Uterus (tissue), 4 donors: ENCODE measurements around the gene SGK1. TPM values are rescaled to one million over a fixed set of nuclear protein-coding genes. Genes with fewer than 3 reads are reported as not detected.
"Not testable (repeated sequence)": the region's sequence is repeated elsewhere in the genome, so short reads cannot be mapped to it uniquely, and the experiment has no call there.

ENCODE experiments used
- DNase-seq, 2 donors: peaks; one replicate each; pipeline ENCODE4 v3.0.0-alpha.2; 2019 to 2020
- H3K27ac ChIP-seq, 2 donors: fragments of 200-600 bp; sonication (generic); 1 replicate in 1 of 2; 2 replicates in 1 of 2; pipeline ENCODE4 v1.5.1; 2016 to 2018
- H3K27me3 ChIP-seq, 2 donors: fragments of 200-600 bp; sonication (generic); one replicate each; pipeline ENCODE4 v1.5.1; 2018 to 2019; ENCODE audit warnings: control low read depth in 1 of 2
- H3K36me3 ChIP-seq, 2 donors: fragments of 200-600 bp; sonication (generic); one replicate each; pipeline ENCODE4 v1.5.1; 2019; ENCODE audit warnings: control low read depth in 1 of 2
- H3K4me1 ChIP-seq, 2 donors: fragments of 200-600 bp; sonication (generic); one replicate each; pipeline ENCODE4 v1.5.1; 2018 to 2019; ENCODE audit warnings: control low read depth in 1 of 2
- H3K4me3 ChIP-seq, 2 donors: fragments of 200-600 bp; sonication (generic); 1 replicate in 1 of 2; 2 replicates in 1 of 2; pipeline ENCODE4 v1.5.1; 2018 to 2019; ENCODE audit warnings: mild to moderate bottlenecking in 1 of 2
- H3K9me3 ChIP-seq, 2 donors: fragments of 200-600 bp; sonication (generic); one replicate each; pipeline ENCODE4 v1.5.1; 2019; ENCODE audit warnings: control low read depth in 1 of 2
- POLR2A ChIP-seq, 2 donors: fragments of 450-650 bp; IDR thresholded peaks; one replicate each; pipeline ENCODE4 v1.6.1; 2016; ENCODE audit warnings: antibody characterized with exemption in 2 of 2, mild to moderate bottlenecking in 1 of 2, moderate library complexity in 1 of 2
- intact Hi-C: fragments of 100-400 bp; cut with DNase I; formaldehyde crosslinking; loops from one replicate; pipeline ENCODE4 v1.15.1; 2023; ENCODE audit warnings: low total_unique reads
- total RNA-seq, 4 donors: library from RNA; depleted of rRNA in 3 of 4; stranded (reverse); fragments of >200 nt in 3 of 4; gene quantifications; one replicate each; pipeline versions ENCODE4 v1.1.0 to v1.2.4, GENCODE V29; 2014 to 2023
- TF ChIP-seq, protein P1 (sequence below), 4 experiments: fragments of 200-600 bp in 2 of 4; fragments of 450-650 bp in 2 of 4; sonication (generic) in 2 of 4; IDR thresholded peaks; one replicate each; pipeline ENCODE4 v1.5.1; 2016 to 2019; ENCODE audit warnings: antibody characterized with exemption in 4 of 4, mild to moderate bottlenecking in 2 of 4, moderate library complexity in 1 of 4
- donor health status: DM: yes; HTN: yes; CAD: no.

The SGK1 gene
- total RNA-seq, 4 donors from 2014 or later, result 47.1 to 75.0 (median 59.8) TPM

- H3K27ac ChIP-seq, result no peak overlapping the region
- H3K36me3 ChIP-seq, result no peaks in the 10 kb centered on the region
- no peak overlapping the region for H3K4me3 ChIP-seq
- no peaks in the 10 kb centered on the region for H3K27me3 ChIP-seq
- H3K9me3 ChIP-seq, result no peaks in the 10 kb centered on the region
- no peak for DNase-seq
- no peaks in the 10 kb centered on the region for H3K4me1 ChIP-seq
- no peak for TF ChIP-seq POLR2A (IDR thresholded peaks at IDR 0.05)
- TF ChIP-seq, protein P1, sequence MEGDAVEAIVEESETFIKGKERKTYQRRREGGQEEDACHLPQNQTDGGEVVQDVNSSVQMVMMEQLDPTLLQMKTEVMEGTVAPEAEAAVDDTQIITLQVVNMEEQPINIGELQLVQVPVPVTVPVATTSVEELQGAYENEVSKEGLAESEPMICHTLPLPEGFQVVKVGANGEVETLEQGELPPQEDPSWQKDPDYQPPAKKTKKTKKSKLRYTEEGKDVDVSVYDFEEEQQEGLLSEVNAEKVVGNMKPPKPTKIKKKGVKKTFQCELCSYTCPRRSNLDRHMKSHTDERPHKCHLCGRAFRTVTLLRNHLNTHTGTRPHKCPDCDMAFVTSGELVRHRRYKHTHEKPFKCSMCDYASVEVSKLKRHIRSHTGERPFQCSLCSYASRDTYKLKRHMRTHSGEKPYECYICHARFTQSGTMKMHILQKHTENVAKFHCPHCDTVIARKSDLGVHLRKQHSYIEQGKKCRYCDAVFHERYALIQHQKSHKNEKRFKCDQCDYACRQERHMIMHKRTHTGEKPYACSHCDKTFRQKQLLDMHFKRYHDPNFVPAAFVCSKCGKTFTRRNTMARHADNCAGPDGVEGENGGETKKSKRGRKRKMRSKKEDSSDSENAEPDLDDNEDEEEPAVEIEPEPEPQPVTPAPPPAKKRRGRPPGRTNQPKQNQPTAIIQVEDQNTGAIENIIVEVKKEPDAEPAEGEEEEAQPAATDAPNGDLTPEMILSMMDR (IDR thresholded peaks at IDR 0.05), result no peak
- intact Hi-C loops, result no loop called here
These were observed 81.8 kb downstream of the SGK1 start for GRCh38 chr6:134235937-134236751.

DNA sequence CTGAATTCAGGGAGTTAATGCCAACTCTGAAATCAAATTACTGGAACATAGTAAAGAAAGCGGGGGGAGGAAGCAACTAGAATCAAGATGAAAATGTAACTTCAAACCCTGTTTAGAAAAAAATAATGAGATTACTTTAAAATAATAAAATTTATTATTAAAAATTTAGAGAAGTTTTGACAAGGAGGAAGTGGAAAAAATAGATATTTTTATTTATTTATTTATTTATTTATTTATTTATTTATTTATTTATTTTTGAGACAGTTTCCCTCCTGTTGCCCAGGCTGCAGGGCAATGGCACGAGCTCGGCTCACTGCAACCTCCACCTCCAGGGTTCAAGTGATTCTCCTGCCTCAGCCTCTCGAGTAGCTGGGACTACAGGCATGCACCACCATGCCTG is 82.6 kb downstream of the SGK1 start:
- H3K36me3 ChIP-seq, DNase-seq, H3K4me3 ChIP-seq, H3K4me1 ChIP-seq, H3K9me3 ChIP-seq, H3K27ac ChIP-seq, H3K27me3 ChIP-seq, intact Hi-C loops: not testable (repeated sequence)

GRCh38 chr6:134233180-134233955 is 84.5 kb downstream of the SGK1 start:
- no peak for DNase-seq
- no peaks in the 10 kb centered on the region for H3K36me3 ChIP-seq
- intact Hi-C loops, result no loop called here
- no peaks in the 10 kb centered on the region for H3K9me3 ChIP-seq
- TF ChIP-seq, protein P1 (IDR thresholded peaks at IDR 0.05), result no peak
- no peak for TF ChIP-seq POLR2A (IDR thresholded peaks at IDR 0.05)
- no peak overlapping the region for H3K4me3 ChIP-seq
- H3K27ac ChIP-seq, result no peak overlapping the region
- no peaks in the 10 kb centered on the region for H3K27me3 ChIP-seq
- H3K4me1 ChIP-seq, result no peaks in the 10 kb centered on the region

DNA sequence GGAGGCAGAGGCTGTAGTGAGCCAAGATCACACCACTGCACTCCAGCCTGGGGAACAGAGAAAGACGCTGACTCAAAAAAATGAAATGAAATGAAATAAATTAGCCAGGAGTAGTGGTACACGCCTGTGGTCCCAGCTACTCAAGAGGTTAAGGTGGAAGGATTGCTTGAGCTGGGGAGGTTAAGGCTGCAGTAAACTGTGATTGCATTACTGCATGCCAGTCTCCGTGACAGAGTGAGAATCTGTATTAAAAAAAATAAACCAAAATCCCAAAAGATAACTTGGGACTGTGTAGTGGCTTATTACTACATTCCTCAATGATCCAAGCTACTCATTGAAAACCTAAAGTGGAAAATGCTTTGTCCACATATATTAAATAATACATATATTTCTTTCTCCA is 87.0 kb downstream of the SGK1 start:
- Histone ChIP-seq H3K9me3 (no peaks in the 10 kb centered on the region), H3K4me1 (no peaks in the 10 kb centered on the region), H3K36me3 (no peaks in the 10 kb centered on the region), H3K4me3 (no peak overlapping the region), H3K27me3 (no peaks in the 10 kb centered on the region), H3K27ac (no peak overlapping the region)
- TF ChIP-seq POLR2A (IDR thresholded peaks at IDR 0.05), result no peak
- TF ChIP-seq, protein P1 (IDR thresholded peaks at IDR 0.05), result no peak
- no peak for DNase-seq
- intact Hi-C loops, result no loop called here

- H3K9me3 ChIP-seq, result no peaks in the 10 kb centered on the region
- H3K27me3 ChIP-seq, result no peaks in the 10 kb centered on the region
- no peak overlapping the region for H3K4me3 ChIP-seq
- no peak for DNase-seq
- no peaks in the 10 kb centered on the region for H3K36me3 ChIP-seq
- H3K27ac ChIP-seq, result no peak overlapping the region
- intact Hi-C loops, result no loop called here
- TF ChIP-seq, protein P1 (IDR thresholded peaks at IDR 0.05), result no peak
- no peak for TF ChIP-seq POLR2A (IDR thresholded peaks at IDR 0.05)
- no peaks in the 10 kb centered on the region for H3K4me1 ChIP-seq
These were observed 87.7 kb downstream of the SGK1 start for GRCh38 chr6:134230087-134230700.
